ENCODE data around the gene UTS2B. TPM values are rescaled to one million over a fixed set of nuclear protein-coding genes. Genes with fewer than 3 reads are reported as not detected.

UTS2B gene
- total RNA-seq, 2 donors from 2014 or later: 0.39 TPM; not detected in 1

- Histone ChIP-seq H3K27me3 (no peaks in the 10 kb centered on the region), H3K36me3 (peaks cover 44% of the 10 kb centered on the region), H3K9me3 (no peaks in the 10 kb centered on the region), H3K4me1 (peaks cover 0 to 50% of the 10 kb centered on the region in 2 donors), H3K4me3 (no peak overlapping the region), H3K27ac (no peak overlapping the region)
- TF ChIP-seq, protein P1, sequence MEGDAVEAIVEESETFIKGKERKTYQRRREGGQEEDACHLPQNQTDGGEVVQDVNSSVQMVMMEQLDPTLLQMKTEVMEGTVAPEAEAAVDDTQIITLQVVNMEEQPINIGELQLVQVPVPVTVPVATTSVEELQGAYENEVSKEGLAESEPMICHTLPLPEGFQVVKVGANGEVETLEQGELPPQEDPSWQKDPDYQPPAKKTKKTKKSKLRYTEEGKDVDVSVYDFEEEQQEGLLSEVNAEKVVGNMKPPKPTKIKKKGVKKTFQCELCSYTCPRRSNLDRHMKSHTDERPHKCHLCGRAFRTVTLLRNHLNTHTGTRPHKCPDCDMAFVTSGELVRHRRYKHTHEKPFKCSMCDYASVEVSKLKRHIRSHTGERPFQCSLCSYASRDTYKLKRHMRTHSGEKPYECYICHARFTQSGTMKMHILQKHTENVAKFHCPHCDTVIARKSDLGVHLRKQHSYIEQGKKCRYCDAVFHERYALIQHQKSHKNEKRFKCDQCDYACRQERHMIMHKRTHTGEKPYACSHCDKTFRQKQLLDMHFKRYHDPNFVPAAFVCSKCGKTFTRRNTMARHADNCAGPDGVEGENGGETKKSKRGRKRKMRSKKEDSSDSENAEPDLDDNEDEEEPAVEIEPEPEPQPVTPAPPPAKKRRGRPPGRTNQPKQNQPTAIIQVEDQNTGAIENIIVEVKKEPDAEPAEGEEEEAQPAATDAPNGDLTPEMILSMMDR (IDR thresholded peaks at IDR 0.05): no peak
- no peak for DNase-seq (ENCODE audit: low spot score)
Measured at GRCh38 chr3:191357909-191358308, 27.6 kb upstream of the UTS2B start.

DNA sequence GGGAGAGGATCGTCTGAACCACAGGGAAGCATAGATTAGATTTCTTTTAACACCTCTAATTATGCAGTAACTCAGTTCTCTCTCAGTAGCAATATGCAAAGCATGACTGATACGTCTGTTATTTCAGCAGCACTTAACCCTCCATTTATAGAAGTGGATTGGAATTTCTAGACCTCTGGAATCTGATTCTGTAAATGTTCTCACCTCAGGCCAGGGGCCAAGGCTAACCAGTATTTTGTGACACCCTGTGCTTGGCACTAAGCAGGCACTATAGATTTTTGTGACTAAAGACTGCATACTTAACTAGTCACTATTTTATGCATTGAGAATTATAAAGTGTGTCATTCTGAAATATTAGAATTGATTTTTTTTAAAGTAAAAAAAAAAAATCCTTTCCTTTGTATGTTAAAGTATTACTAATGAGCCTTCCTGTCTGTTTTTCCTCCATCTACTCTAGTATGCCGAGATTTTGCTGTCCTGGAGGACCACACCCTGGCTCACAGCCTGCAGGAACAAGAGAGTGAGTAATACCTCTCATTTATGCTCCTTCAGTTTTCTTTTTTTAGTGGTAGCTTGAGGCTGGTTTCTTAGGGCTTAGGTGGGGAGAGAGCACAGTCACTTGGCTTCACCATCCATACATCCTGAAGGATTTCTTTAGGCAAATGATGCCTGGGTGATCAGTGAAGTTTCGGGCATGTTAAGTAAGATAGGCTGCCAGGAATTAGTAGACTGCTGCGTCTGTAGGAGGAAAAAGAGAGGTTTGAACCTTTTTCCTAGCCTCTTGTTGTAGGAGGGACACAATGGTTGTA lies 26.5 kb upstream of the UTS2B start:
- Histone ChIP-seq H3K4me1 (peaks cover 0 to 60% of the 10 kb centered on the region in 2 donors), H3K4me3 (no peak overlapping the region)
- DNase-seq (ENCODE audit: low spot score): peak; percentile 69

DNA sequence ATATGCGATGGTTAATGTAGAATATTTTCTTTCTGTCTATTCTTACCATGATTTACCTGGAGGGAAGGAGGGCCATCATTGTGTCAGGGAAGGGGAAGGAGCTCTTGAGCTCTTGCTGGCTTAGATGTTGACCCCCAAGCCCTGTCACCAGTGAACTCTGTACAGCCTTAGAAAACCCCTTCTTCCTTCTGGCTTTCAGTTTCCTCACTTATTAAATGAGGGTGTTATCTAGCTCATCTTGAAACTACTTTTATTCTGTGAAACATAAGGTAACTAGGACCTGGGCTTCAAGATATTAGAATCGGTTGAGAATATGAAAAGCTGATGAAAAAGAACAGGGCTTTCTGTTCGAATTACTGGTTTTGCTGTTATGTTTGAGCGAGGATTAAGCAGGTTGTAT lies 25.1 kb upstream of the UTS2B start:
- Histone ChIP-seq H3K9me3 (no peaks in the 10 kb centered on the region), H3K4me1 (peaks cover 0 to 70% of the 10 kb centered on the region in 2 donors), H3K36me3 (peaks cover 20% of the 10 kb centered on the region), H3K4me3 (no peak overlapping the region), H3K27me3 (no peaks in the 10 kb centered on the region), H3K27ac (no peak overlapping the region)
- DNase-seq (ENCODE audit: low spot score): no peak
- TF ChIP-seq, protein P1 (IDR thresholded peaks at IDR 0.05): no peak

More for the DNA sequence above, 26.5 kb upstream of the UTS2B start:
- H3K27ac ChIP-seq: peak overlapping the region; percentile 15 to 53
- no peaks in the 10 kb centered on the region for H3K9me3 ChIP-seq
- H3K27me3 ChIP-seq: no peaks in the 10 kb centered on the region
- TF ChIP-seq, protein P1 (IDR thresholded peaks at IDR 0.05): no peak
- peaks cover 34% of the 10 kb centered on the region for H3K36me3 ChIP-seq

DNA sequence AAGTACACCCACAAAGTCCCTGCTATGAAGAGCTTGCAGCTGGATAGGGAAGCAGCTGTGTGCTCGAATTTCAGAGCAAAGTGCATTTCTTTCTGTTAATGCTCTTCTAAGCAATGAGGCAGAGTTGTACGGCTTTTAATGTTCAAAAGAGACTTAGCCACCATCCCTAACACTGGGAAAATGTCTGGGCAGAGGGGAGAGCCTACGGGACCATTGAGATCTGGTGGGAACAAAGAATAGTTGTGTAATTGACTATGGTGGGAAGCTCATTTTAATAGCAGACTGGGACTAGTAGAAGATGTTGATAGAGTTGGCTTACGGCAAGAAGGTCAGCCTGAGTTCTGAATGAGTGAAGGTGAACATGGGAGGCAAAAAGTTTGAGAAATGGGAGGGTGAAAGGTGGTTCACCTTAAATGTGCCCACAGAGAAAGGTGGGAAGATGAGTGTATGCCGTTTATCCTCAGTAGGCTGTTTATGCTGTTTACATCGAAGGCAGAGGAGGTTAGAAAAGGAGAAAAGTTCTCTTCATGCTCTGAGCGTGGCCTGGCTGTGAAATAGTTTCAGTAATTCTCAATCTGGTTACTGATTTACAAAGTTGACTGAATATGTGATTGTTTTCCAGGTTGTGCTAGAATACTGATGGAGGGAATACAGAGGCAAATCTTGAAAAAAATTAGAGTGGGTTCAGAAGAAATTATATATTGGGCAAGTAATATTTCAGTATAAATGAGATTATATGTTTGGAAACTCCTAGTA lies 22.9 kb upstream of the UTS2B start:
- Histone ChIP-seq H3K27ac (no peak overlapping the region), H3K36me3 (peaks cover 5% of the 10 kb centered on the region), H3K4me3 (no peak overlapping the region), H3K4me1 (peaks cover 0 to 83% of the 10 kb centered on the region in 2 donors), H3K27me3 (no peaks in the 10 kb centered on the region), H3K9me3 (no peaks in the 10 kb centered on the region)
- TF ChIP-seq, protein P1 (IDR thresholded peaks at IDR 0.05): no peak
- no peak for DNase-seq (ENCODE audit: low spot score)

GRCh38 chr3:191352014-191352413 lies 21.7 kb upstream of the UTS2B start:
- no peak overlapping the region for H3K27ac ChIP-seq
- no peaks in the 10 kb centered on the region for H3K9me3 ChIP-seq
- H3K27me3 ChIP-seq: no peaks in the 10 kb centered on the region
- H3K36me3 ChIP-seq: no peaks in the 10 kb centered on the region
- DNase-seq (ENCODE audit: low spot score): no peak
- H3K4me3 ChIP-seq: no peak overlapping the region
- TF ChIP-seq, protein P1 (IDR thresholded peaks at IDR 0.05): no peak
- H3K4me1 ChIP-seq: peaks cover 0 to 84% of the 10 kb centered on the region in 2 donors
